ENCODE measurements around the gene DLGAP3. TPM values are rescaled to one million over a fixed set of nuclear protein-coding genes. Genes with fewer than 3 reads are reported as not detected.
A peak's percentile ranks its signal among the peaks of the same experiment; 100 is the strongest.
"Not testable (repeated sequence)": the region's sequence is repeated elsewhere in the genome, so short reads cannot be mapped to it uniquely, and the experiment has no call there.

The DLGAP3 gene
- total RNA-seq, 4 donors from 2014 or later = 0.18 to 0.19 TPM; not detected in 2

DNA sequence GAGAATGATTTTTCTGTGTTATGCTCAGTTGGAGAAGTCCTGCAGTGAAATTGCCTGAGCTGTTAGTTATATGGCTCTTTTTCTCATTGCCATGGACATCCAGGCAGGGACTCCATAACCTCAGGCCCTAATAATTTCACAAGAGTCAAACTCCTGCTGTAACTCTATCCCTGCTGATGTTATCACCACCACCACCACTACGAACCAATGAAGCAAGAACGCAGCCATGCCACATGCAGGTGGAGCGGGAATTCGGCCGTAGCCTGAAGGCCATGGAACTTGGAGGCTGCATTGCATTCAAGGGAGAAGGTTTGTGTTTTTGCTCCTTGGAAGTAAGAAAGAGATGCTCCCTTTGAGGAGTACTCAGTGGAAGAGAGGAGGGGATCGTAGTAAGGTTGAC lies 16.8 kb upstream of the DLGAP3 start:
- Histone ChIP-seq H3K36me3 (no peaks in the 10 kb centered on the region), H3K4me3 (no peak overlapping the region), H3K9me3 (no peaks in the 10 kb centered on the region), H3K27me3 (peaks cover 0 to 9% (median 0%) of the 10 kb centered on the region in 4 donors), H3K27ac (no peak overlapping the region), H3K4me1 (no peaks in the 10 kb centered on the region)
- no peak for DNase-seq
- TF ChIP-seq POLR2A (IDR thresholded peaks at IDR 0.05) = no peak
- intact Hi-C loops (cut with DNase I) = no loop called here
- WGBS, 2 donors = 92 to 96% methylated on average over 6 of the region's 6 CpGs

DNA sequence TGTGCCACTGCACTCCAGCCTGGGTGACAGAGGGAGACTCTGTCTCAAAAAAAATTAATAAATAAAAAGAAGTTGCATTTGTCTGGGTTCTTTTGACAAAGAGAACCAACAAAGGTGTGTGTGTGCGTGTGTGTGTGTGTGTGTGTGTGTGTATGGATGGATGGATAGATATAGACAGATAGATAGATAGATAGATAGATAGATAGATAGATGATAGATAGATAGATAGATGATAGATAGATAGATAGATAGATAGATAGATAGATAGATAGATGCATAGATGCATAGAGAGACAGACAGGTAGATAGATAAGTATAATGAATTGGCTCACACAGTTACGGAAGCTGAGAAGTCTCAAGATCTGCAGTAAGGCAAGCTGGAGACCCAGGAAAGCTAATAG lies 12.3 kb upstream of the DLGAP3 start:
- H3K27me3 ChIP-seq = peaks cover 0 to 25% (median 0%) of the 10 kb centered on the region in 4 donors
- WGBS, 2 donors = 89 to 90% methylated on average over 2 of the region's 2 CpGs
- H3K27ac ChIP-seq; H3K4me3 ChIP-seq; DNase-seq; intact Hi-C loops (cut with DNase I); H3K9me3 ChIP-seq; H3K36me3 ChIP-seq; H3K4me1 ChIP-seq: not testable (repeated sequence)

DNA sequence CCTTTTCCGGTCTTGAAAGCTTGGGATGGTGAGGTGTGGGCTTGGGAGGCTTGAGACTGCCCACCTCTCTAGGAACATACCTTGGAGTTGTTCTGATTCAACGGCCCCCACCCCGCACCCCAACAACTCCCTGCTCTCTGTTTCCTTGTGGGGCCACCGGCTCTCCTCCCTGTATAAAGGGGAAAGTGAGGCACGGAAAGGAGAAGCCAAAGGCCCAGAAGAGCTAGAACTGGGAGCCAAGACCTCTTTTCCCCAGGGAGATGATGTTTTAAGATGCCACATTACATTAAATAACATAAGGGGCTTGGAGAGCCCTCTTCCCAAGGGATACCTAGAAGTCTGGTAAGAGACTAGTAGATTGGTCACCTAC lies 1.2 kb upstream of the DLGAP3 start:
- WGBS, 2 donors = 27 to 38% methylated on average over 1 to 3 of the region's 5 CpGs
- intact Hi-C loops (cut with DNase I) = no loop called here
- no peaks in the 10 kb centered on the region for H3K36me3 ChIP-seq
- DNase-seq = no peak
- H3K4me1 ChIP-seq = peaks cover 6 to 24% (median 12%) of the 10 kb centered on the region in 3 donors
- H3K27ac ChIP-seq = no peak overlapping the region
- H3K9me3 ChIP-seq = no peaks in the 10 kb centered on the region
- TF ChIP-seq, protein P1, sequence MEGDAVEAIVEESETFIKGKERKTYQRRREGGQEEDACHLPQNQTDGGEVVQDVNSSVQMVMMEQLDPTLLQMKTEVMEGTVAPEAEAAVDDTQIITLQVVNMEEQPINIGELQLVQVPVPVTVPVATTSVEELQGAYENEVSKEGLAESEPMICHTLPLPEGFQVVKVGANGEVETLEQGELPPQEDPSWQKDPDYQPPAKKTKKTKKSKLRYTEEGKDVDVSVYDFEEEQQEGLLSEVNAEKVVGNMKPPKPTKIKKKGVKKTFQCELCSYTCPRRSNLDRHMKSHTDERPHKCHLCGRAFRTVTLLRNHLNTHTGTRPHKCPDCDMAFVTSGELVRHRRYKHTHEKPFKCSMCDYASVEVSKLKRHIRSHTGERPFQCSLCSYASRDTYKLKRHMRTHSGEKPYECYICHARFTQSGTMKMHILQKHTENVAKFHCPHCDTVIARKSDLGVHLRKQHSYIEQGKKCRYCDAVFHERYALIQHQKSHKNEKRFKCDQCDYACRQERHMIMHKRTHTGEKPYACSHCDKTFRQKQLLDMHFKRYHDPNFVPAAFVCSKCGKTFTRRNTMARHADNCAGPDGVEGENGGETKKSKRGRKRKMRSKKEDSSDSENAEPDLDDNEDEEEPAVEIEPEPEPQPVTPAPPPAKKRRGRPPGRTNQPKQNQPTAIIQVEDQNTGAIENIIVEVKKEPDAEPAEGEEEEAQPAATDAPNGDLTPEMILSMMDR (IDR thresholded peaks at IDR 0.05) = no peak
- TF ChIP-seq POLR2A (IDR thresholded peaks at IDR 0.05) = no peak
- H3K4me3 ChIP-seq = no peak overlapping the region
- H3K27me3 ChIP-seq = peaks cover 10 to 77% (median 31%) of the 10 kb centered on the region in 4 donors

DNA sequence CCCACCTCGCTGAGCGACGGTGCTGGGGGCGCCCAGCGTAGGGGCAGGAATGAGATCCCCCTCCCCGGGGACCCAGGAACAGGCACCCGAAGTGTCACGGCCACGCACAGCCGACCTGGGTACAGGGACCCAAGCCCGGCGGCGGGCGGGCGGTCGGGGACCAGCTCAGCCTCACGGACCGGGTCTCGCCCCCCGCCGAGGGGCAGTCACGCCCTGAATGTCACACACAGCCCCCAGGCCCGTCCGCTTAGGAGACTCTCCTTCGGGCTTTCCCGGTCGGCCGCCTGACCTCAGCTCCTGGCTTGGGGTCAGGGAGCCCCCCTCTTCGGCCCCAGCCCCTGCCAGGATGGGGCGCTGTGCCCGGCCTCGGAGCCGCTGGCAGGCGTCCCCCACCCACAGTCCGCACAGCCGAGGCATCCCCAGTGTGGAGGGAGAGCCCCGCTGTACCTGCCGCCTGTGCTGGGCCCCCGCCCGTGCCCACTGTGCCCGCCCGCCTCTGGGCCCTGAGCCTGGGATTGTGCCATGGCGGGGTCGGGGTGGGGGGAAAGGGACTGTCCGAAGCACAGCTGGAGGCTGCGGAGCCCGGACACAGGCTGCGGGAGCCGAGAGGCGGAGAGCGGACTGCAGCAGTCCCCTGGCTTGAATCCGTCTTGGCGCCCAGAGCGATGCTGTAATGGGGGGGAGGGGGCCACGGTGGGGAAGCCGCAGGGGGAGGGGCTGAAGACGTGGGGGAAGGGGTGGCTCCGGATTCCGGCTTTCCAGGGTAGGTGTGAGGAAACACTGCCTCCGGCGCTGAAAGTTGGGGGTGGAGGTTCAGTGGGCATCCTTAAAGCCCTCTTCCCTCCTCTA lies 627 bp upstream of the DLGAP3 start:
- TF ChIP-seq, protein P1 (IDR thresholded peaks at IDR 0.05) = no peak
- no peak for TF ChIP-seq POLR2A (IDR thresholded peaks at IDR 0.05)
- H3K4me3 ChIP-seq = peak overlapping the region; percentile 20 to 68 (median 38)
- no peak for DNase-seq
- H3K36me3 ChIP-seq = no peaks in the 10 kb centered on the region
- intact Hi-C loops (cut with DNase I) = no loop called here
- H3K9me3 ChIP-seq = no peaks in the 10 kb centered on the region
- H3K27me3 ChIP-seq = peaks cover 10 to 83% (median 31%) of the 10 kb centered on the region in 4 donors
- WGBS, 2 donors = 0% methylated on average over 1 of the region's 61 CpGs; no CpG with 5 or more reads in 1 of the 2 donors
- H3K27ac ChIP-seq = no peak overlapping the region
- peaks cover 6 to 24% (median 12%) of the 10 kb centered on the region in 3 donors for H3K4me1 ChIP-seq

DNA sequence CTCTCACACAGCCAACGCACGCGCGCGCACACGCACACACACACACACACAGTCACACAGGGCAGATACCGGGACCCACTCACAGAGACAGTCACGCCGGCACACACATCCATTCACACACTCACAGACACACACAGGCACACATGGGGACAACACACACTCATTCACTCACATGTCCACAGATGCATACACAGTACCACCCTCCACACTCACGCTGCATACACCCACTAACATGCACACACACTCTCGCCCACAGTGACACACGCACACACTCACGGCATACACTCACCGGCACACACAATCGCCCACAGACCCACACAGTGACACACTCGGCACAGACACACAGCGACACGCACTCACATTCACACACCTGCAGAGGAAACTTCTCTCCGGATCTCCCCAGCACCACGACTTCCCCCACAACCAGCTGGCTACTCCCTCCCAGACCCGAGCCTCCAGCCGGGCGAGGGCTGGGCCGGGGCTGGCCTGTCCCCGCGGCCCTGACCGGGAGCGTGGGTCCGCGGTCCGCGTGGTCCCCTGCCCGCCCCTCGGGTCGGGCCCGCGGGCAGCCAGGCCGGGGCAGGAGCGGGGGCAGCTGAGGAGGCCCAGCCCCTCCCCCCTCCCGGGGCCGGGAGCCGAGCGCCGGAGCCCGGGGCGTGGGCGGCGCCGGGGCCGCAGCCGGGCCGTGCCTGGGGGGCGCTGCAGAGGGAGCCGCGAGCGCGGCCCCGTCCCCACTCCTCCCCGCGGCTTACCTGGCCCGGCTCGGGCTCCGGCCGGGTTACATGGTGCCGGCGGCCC lies 552 bp downstream of the DLGAP3 start:
- TF ChIP-seq, protein P1 (IDR thresholded peaks at IDR 0.05) = no peak
- TF ChIP-seq POLR2A (IDR thresholded peaks at IDR 0.05) = no peak
- intact Hi-C loops (cut with DNase I) = no loop called here
- H3K36me3 ChIP-seq = no peaks in the 10 kb centered on the region
- no peak overlapping the region for H3K27ac ChIP-seq
- peak overlapping the region; percentile 20 to 68 (median 38) for H3K4me3 ChIP-seq
- peaks cover 10 to 95% (median 31%) of the 10 kb centered on the region in 4 donors for H3K27me3 ChIP-seq
- no peaks in the 10 kb centered on the region for H3K9me3 ChIP-seq
- peaks cover 6 to 24% (median 12%) of the 10 kb centered on the region in 3 donors for H3K4me1 ChIP-seq
- DNase-seq = no peak
- WGBS, 2 donors = 8 to 14% methylated on average over 18 to 20 of the region's 66 CpGs
